HFFc6 (cell line): ENCODE data around the gene CENPL. TPM values are rescaled to one million over a fixed set of nuclear protein-coding genes. Genes with fewer than 3 reads are reported as not detected.
"Not testable (repeated sequence)": the region's sequence is repeated elsewhere in the genome, so short reads cannot be mapped to it uniquely, and the experiment has no call there.

Experiments
- DNase-seq: peaks from one replicate; pipeline ENCODE4 v3.0.0-alpha.2; 2018
- H3K27ac Mint-ChIP-seq: 2 replicates; pipeline ENCODE4 v1.8.0; 2020; ENCODE audit warnings: mild to moderate bottlenecking, mixed read lengths
- H3K27me3 Mint-ChIP-seq: 2 replicates; pipeline ENCODE4 v1.8.0; 2021; ENCODE audit warnings: mild to moderate bottlenecking, moderate library complexity, mixed read lengths; ENCODE audit not compliant: insufficient read depth
- H3K36me3 Mint-ChIP-seq: 2 replicates; pipeline ENCODE4 v1.8.0; 2021; ENCODE audit warnings: low read depth, mixed read lengths
- H3K4me1 Mint-ChIP-seq: 2 replicates; pipeline ENCODE4 v1.8.0; 2020; ENCODE audit warnings: low read depth, mixed read lengths
- H3K4me3 Mint-ChIP-seq: 2 replicates; pipeline ENCODE4 v1.8.0; 2020; ENCODE audit warnings: mild to moderate bottlenecking, moderate library complexity, mixed read lengths
- H3K9me3 Mint-ChIP-seq: 2 replicates; pipeline ENCODE4 v1.8.0; 2020; ENCODE audit warnings: mild to moderate bottlenecking, mixed read lengths
- CTCF ChIP-seq: fragments of 200-600 bp; sonication (generic); IDR thresholded peaks from 2 replicates; pipeline ENCODE4 v1.5.0; 2021; ENCODE audit warnings: antibody characterized with exemption, mild to moderate bottlenecking
- total RNA-seq, 6 experiments: library from RNA; stranded (reverse); fragmentation: NEBNext Ultra II Directional; extraction: Animal tissue kit (Norgen Biotek cat#: 25700); gene quantifications; 2 replicates in 1 of 6; 3 replicates in 5 of 6; pipeline ENCODE4 v1.2.3, GENCODE V29; 2021

CENPL gene
- total RNA-seq, 6 experiments from 2014 or later = 13.3 to 18.9 (median 15.9) TPM

GRCh38 chr1:173818459-173818858 is 6.2 kb downstream of the CENPL start:
- no peaks in the 10 kb centered on the region for H3K27me3 Mint-ChIP-seq

GRCh38 chr1:173813654-173814053 is 11.0 kb downstream of the CENPL start:
- not testable (repeated sequence) for DNase-seq, H3K27me3 Mint-ChIP-seq, H3K4me3 Mint-ChIP-seq, H3K9me3 Mint-ChIP-seq, H3K27ac Mint-ChIP-seq
- Mint-ChIP-seq H3K4me1 (peaks cover 21% of the 10 kb centered on the region), H3K36me3 (peaks cover 71% of the 10 kb centered on the region)

More at GRCh38 chr1:173818459-173818858, 6.2 kb downstream of the CENPL start:
- H3K9me3 Mint-ChIP-seq = no peaks in the 10 kb centered on the region; the same call in 1 of the 2 replicates
- no peak overlapping the region for H3K4me3 Mint-ChIP-seq
- peaks cover 56% of the 10 kb centered on the region for H3K36me3 Mint-ChIP-seq
- DNase-seq = no peak
- H3K27ac Mint-ChIP-seq = no peak overlapping the region
- H3K4me1 Mint-ChIP-seq = peaks cover 34% of the 10 kb centered on the region
- no peak for TF ChIP-seq CTCF

GRCh38 chr1:173802961-173803360 is 21.7 kb downstream of the CENPL start:
- Mint-ChIP-seq H3K4me1 (peaks cover 9% of the 10 kb centered on the region), H3K36me3 (peaks cover 14% of the 10 kb centered on the region; the same call in 1 of the 2 replicates), H3K27ac (no peak overlapping the region), H3K9me3 (no peaks in the 10 kb centered on the region), H3K4me3 (no peak overlapping the region), H3K27me3 (no peaks in the 10 kb centered on the region)
- no peak for DNase-seq
- TF ChIP-seq CTCF = no peak

GRCh38 chr1:173799995-173800394 is 24.7 kb downstream of the CENPL start:
- H3K9me3 Mint-ChIP-seq, DNase-seq, H3K27ac Mint-ChIP-seq, H3K27me3 Mint-ChIP-seq, H3K4me3 Mint-ChIP-seq: not testable (repeated sequence)
- peaks cover 11% of the 10 kb centered on the region for H3K4me1 Mint-ChIP-seq
- H3K36me3 Mint-ChIP-seq = peaks cover 19% of the 10 kb centered on the region

GRCh38 chr1:173798078-173798477 is 26.6 kb downstream of the CENPL start:
- peaks cover 14% of the 10 kb centered on the region for H3K36me3 Mint-ChIP-seq
- H3K27me3 Mint-ChIP-seq = no peaks in the 10 kb centered on the region
- no peak for TF ChIP-seq CTCF
- H3K27ac Mint-ChIP-seq = 0 out of 2 replicates have a peak overlapping the region, but pooled peaks have one; percentile 17
- no peak overlapping the region for H3K4me3 Mint-ChIP-seq
- no peaks in the 10 kb centered on the region for H3K9me3 Mint-ChIP-seq
- no peak for DNase-seq
- H3K4me1 Mint-ChIP-seq = peaks cover 11% of the 10 kb centered on the region

- no peak for TF ChIP-seq CTCF
- Mint-ChIP-seq H3K27ac (no peak overlapping the region), H3K36me3 (peaks cover 16% of the 10 kb centered on the region), H3K4me1 (no peaks in the 10 kb centered on the region), H3K4me3 (no peak overlapping the region), H3K9me3 (no peaks in the 10 kb centered on the region), H3K27me3 (no peaks in the 10 kb centered on the region)
- no peak for DNase-seq
Measured at GRCh38 chr1:173789841-173790240, 34.8 kb downstream of the CENPL start.

GRCh38 chr1:173784997-173785396 is 39.7 kb downstream of the CENPL start:
- H3K27me3 Mint-ChIP-seq = no peaks in the 10 kb centered on the region; the same call in 1 of the 2 replicates
- TF ChIP-seq CTCF = no peak
- no peak overlapping the region for H3K4me3 Mint-ChIP-seq
- no peaks in the 10 kb centered on the region for H3K9me3 Mint-ChIP-seq
- no peak overlapping the region for H3K27ac Mint-ChIP-seq
- no peak for DNase-seq
- no peaks in the 10 kb centered on the region for H3K4me1 Mint-ChIP-seq
- peaks cover 20% of the 10 kb centered on the region for H3K36me3 Mint-ChIP-seq
